AG09309 (cell line): ENCODE results near the gene SULT1A2.
"Not testable (repeated sequence)": the region's sequence is repeated elsewhere in the genome, so short reads cannot be mapped to it uniquely, and the experiment has no call there.

Experiments used
- DNase-seq: peaks from one replicate; pipeline ENCODE4 v3.0.0-alpha.2; 2010; ENCODE audit warnings: low read depth
- H3K4me3 ChIP-seq: 2 replicates; pipeline ENCODE4 v1.5.1; 2011; ENCODE audit warnings: mild to moderate bottlenecking, low read depth, low read length, moderate library complexity; ENCODE audit not compliant: control insufficient read depth
- CTCF ChIP-seq: IDR thresholded peaks from 2 replicates; pipeline ENCODE4 v1.5.1; 2011; ENCODE audit warnings: mild to moderate bottlenecking, low read depth, low read length, inconsistent platforms; ENCODE audit not compliant: insufficient read depth, control insufficient read depth; ENCODE audit errors: missing control alignments

The SULT1A2 gene

GRCh38 chr16:28549301-28549899 lies 47.5 kb downstream of the SULT1A2 start:
- DNase-seq: no peak
- H3K4me3 ChIP-seq: no peak overlapping the region
- TF ChIP-seq CTCF: peak; percentile 59

GRCh38 chr16:28548306-28548802 lies 48.5 kb downstream of the SULT1A2 start:
- no peak for TF ChIP-seq CTCF
- no peak for DNase-seq
- H3K4me3 ChIP-seq: no peak overlapping the region

GRCh38 chr16:28546626-28547025 lies 50.2 kb downstream of the SULT1A2 start:
- TF ChIP-seq CTCF: no peak
- no peak for DNase-seq
- no peak overlapping the region for H3K4me3 ChIP-seq

- not testable (repeated sequence) for H3K4me3 ChIP-seq, DNase-seq
Observed at GRCh38 chr16:28545964-28546363, 50.9 kb downstream of the SULT1A2 start.

- TF ChIP-seq CTCF: no peak
- DNase-seq: no peak
- no peak overlapping the region for H3K4me3 ChIP-seq
Observed at GRCh38 chr16:28544998-28545397, 51.9 kb downstream of the SULT1A2 start.

- no peak for TF ChIP-seq CTCF
- no peak overlapping the region for H3K4me3 ChIP-seq
- no peak for DNase-seq
Observed at GRCh38 chr16:28543072-28543471, 53.8 kb downstream of the SULT1A2 start.

GRCh38 chr16:28542646-28543045 lies 54.2 kb downstream of the SULT1A2 start:
- no peak for DNase-seq
- no peak for TF ChIP-seq CTCF

More at GRCh38 chr16:28542646-28543045, 54.2 kb downstream of the SULT1A2 start:
- H3K4me3 ChIP-seq: no peak overlapping the region
